K562 (cell line): Measurements from ENCODE around the gene ZKSCAN5. TPM values are rescaled to one million over a fixed set of nuclear protein-coding genes. Genes with fewer than 3 reads are reported as not detected.

Experiments used
- ATAC-seq: fragments of 200-7000 bp; cut with Tn5 transposase; 3 replicates; pipeline ENCODE4 v1.9.1; 2020; ENCODE audit warnings: moderate library complexity
- BruUV-seq: library from RNA; stranded (reverse); fragments of 400-500 nt; replicated peaks from 2 replicates; lab custom pipeline; 2021; lab: Mats Ljungman, UMichigan
- CTCF ChIA-PET: fragments of 300-600 bp; formaldehyde crosslinking; extraction: SDS; loops from one replicate; lab custom pipeline; 2021; ENCODE audit warnings: low intra/inter-chr PET ratio; lab: Yijun Ruan, JAX
- POLR2A ChIA-PET: fragments of 300-600, 350-650 bp; sonication (Branson Sonifier 250); formaldehyde crosslinking; extraction: SDS; loops from one replicate; lab custom pipeline; 2021; ENCODE audit warnings: antibody characterized with exemption, inconsistent platforms; lab: Yijun Ruan, JAX
- DNase-seq, 4 experiments: peaks; one replicate each; pipeline versions ENCODE4 v3.0.0 to v3.0.0-alpha.2; 2011 to 2018; ENCODE audit warnings: low spot score in 3 of 4, mixed read lengths in 3 of 4; ENCODE audit errors: extremely low read depth in 1 of 4
- FAIRE-seq: peaks from 2 replicates; lab custom pipeline; 2011; peaks lifted over from hg19 to GRCh38; lab: Jason Lieb, UNC
- H2AFZ ChIP-seq: 2 replicates; pipeline ENCODE4 v1.6.0; 2011; ENCODE audit warnings: low read depth, low read length, control low read depth, inconsistent platforms
- H3K27ac ChIP-seq: fragments of 200-600 bp; 3 replicates; pipeline ENCODE4 v1.8.0; 2011; ENCODE audit warnings: low read depth, mild to moderate bottlenecking, control low read depth, inconsistent platforms, low read length, moderate library complexity, mixed read lengths; ENCODE audit errors: extremely low read depth
- H3K27me3 ChIP-seq, 2 experiments: fragments of 300-600 bp in 1 of 2; 2 replicates in 1 of 2; 3 replicates in 1 of 2; pipeline versions ENCODE4 v1.6.0 to v1.8.0; 2011; ENCODE audit warnings: inconsistent platforms in 2 of 2, low read length in 2 of 2, mild to moderate bottlenecking in 1 of 2, mixed read lengths in 1 of 2, moderate library complexity in 1 of 2; ENCODE audit not compliant: control insufficient read depth in 2 of 2, insufficient read depth in 2 of 2
- H3K36me3 ChIP-seq: fragments of 300-600 bp; 3 replicates; pipeline ENCODE4 v1.8.0; 2011; ENCODE audit warnings: mild to moderate bottlenecking, low read length, inconsistent platforms; ENCODE audit not compliant: control insufficient read depth, insufficient read depth
- H3K4me1 ChIP-seq, 2 experiments: fragments of 200-600 bp in 1 of 2; replicated peaks in 1 of 2; 2 replicates in 1 of 2; 3 replicates in 1 of 2; pipeline versions ENCODE4 v1.5.1 to v1.8.0; 2011; ENCODE audit warnings: inconsistent platforms in 2 of 2, low read length in 2 of 2, mild to moderate bottlenecking in 1 of 2, mixed read lengths in 1 of 2, moderate library complexity in 1 of 2; ENCODE audit not compliant: control insufficient read depth in 2 of 2, insufficient read depth in 2 of 2
- H3K4me2 ChIP-seq: 2 replicates; pipeline ENCODE4 v1.6.1; 2011; ENCODE audit warnings: low read length, control low read depth, inconsistent platforms, mixed read lengths; ENCODE audit not compliant: insufficient read depth
- H3K4me3 ChIP-seq: fragments of 200-600 bp; sonication (generic), shearing (Covaris generic); 2 replicates; pipeline ENCODE4 v1.5.1; 2016; ENCODE audit warnings: control low read depth, inconsistent platforms
- H3K79me2 ChIP-seq: fragments of 200-600 bp; 3 replicates; pipeline ENCODE4 v1.8.0; 2011; ENCODE audit warnings: low read length, inconsistent platforms; ENCODE audit not compliant: control insufficient read depth, insufficient read depth
- H3K9ac ChIP-seq, 2 experiments: 2 replicates each; pipeline versions ENCODE4 v1.6.0 to v1.6.1; 2011; ENCODE audit warnings: low read depth in 2 of 2, low read length in 2 of 2, control low read depth in 1 of 2, inconsistent platforms in 1 of 2, mild to moderate bottlenecking in 1 of 2, mixed read lengths in 1 of 2; ENCODE audit not compliant: insufficient read depth in 1 of 2
- H3K9me1 ChIP-seq: one replicate; pipeline ENCODE4 v1.6.0; 2011; ENCODE audit warnings: inconsistent platforms, mild to moderate bottlenecking, low read length, moderate library complexity; ENCODE audit not compliant: control insufficient read depth, insufficient read depth
- H3K9me3 ChIP-seq: replicated peaks from 2 replicates; pipeline ENCODE4 v1.5.1; 2011; ENCODE audit warnings: low read depth, low read length, inconsistent platforms; ENCODE audit not compliant: control insufficient read depth, insufficient read depth
- H4K20me1 ChIP-seq: replicated peaks from 2 replicates; pipeline ENCODE4 v1.6.1; 2011; ENCODE audit warnings: low read length, inconsistent platforms, mixed read lengths; ENCODE audit not compliant: control insufficient read depth, insufficient read depth
- FOXJ2 ChIP-seq: fragments of 200-800 bp; sonication (Bioruptor generic); IDR thresholded peaks from 2 replicates; pipeline ENCODE4 v1.6.1; 2016; ENCODE audit warnings: missing genetic modification characterization, missing compliant biosample characterization
- MBD1 ChIP-seq: fragments of 250-450 bp; sonication (Bioruptor Pico); IDR thresholded peaks from 2 replicates; pipeline ENCODE4 v1.8.0; 2022; ENCODE audit warnings: inconsistent platforms
- MTA1 ChIP-seq: fragments of 450-650 bp; IDR thresholded peaks from 2 replicates; pipeline ENCODE4 v1.6.1; 2017; ENCODE audit warnings: borderline replicate concordance
- NFATC3 ChIP-seq: fragments of 450-650 bp; IDR thresholded peaks from 2 replicates; pipeline ENCODE4 v1.6.1; 2017; ENCODE audit warnings: mild to moderate bottlenecking
- POLR2A ChIP-seq: fragments of 450-650 bp; conservative IDR thresholded peaks from 2 replicates; pipeline ENCODE4 v1.6.1; 2016
- POLR2AphosphoS5 ChIP-seq: IDR thresholded peaks from 2 replicates; pipeline ENCODE4 v1.6.1; 2011; ENCODE audit warnings: mild to moderate bottlenecking, low read depth, low read length, moderate library complexity; ENCODE audit not compliant: control insufficient read depth, insufficient read depth
- POLR2B ChIP-seq: fragments of 450-650 bp; IDR thresholded peaks from 2 replicates; pipeline ENCODE4 v1.6.1; 2018; ENCODE audit warnings: low read depth; ENCODE audit not compliant: partially characterized antibody
- SP1 ChIP-seq: sonication (generic); formaldehyde crosslinking; IDR thresholded peaks from 2 replicates; pipeline ENCODE4 v1.8.1; 2022; ENCODE audit warnings: mild to moderate bottlenecking, missing genetic modification reagents
- SUPT5H ChIP-seq: fragments of 450-650 bp; IDR thresholded peaks from 2 replicates; pipeline ENCODE4 v1.6.1; 2016
- WGBS: fragments of 100-300 bp; shearing (Covaris generic); methylation state at CpG from one replicate; pipeline ENCODE4 v1.1.6; 2016; ENCODE audit warnings: low coverage, mixed read lengths; ENCODE audit not compliant: insufficient coverage; ENCODE audit errors: missing lambda C conversion rate; 5-methylcytosine and 5-hydroxymethylcytosine counted together
- in situ Hi-C: fragments of 300-500 bp; cut with MboI; formaldehyde crosslinking; loops from 4 replicates; pipeline ENCODE4 v1.15.0; 2018; ENCODE audit warnings: inconsistent platforms, mixed read lengths
- intact Hi-C: fragments of 100-400 bp; cut with micrococcal nuclease; formaldehyde crosslinking; loops from 2 replicates; pipeline ENCODE4 v1.14.2; 2022
- polyA plus RNA-seq, 8 experiments: library from polyadenylated mRNA; depleted of rRNA in 4 of 8; stranded (reverse) in 5 of 8; unstranded in 3 of 8; fragments of >200 nt; fragmentation: Nextera tagmentation in 2 of 8; fragmentation: Illumina TruSeq in 1 of 8; extraction: Ambion mirVana in 2 of 8; extraction: Trizol in 1 of 8; gene quantifications; 2 replicates each; pipeline versions ENCODE4 v1.2.1 to v1.2.3, GENCODE V29; 2011 to 2014; ENCODE audit warnings: inconsistent platforms in 1 of 8, missing spikeins in 1 of 8
- total RNA-seq, 7 experiments: library from RNA; depleted of rRNA in 6 of 7; stranded (reverse); fragments of >200 nt in 6 of 7; fragmentation: Illumina TruSeq in 2 of 7; extraction: Trizol in 2 of 7; gene quantifications; 2 replicates each; pipeline versions ENCODE4 v1.2.1 to v1.2.3, GENCODE V29; 2011 to 2021; ENCODE audit warnings: low replicate concordance in 1 of 7

ZKSCAN5 gene
- total and polyA plus RNA-seq, 9 of the 15 experiments (the other 6 are each of a cell fraction or from before 2014, with no cell fraction given) = 4.2 to 19.0 (median 15.0) TPM

DNA sequence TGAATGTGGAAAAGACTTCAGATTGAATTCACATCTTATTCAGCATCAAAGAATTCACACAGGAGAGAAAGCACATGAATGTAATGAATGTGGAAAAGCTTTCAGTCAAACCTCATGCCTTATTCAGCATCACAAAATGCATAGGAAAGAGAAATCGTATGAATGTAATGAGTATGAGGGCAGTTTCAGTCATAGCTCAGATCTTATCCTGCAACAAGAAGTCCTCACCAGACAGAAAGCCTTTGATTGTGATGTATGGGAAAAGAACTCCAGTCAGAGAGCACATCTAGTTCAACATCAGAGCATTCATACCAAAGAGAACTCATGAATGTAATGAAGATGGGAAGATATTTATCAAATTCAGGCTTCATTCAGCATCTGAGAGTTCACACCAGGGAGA lies 68.8 kb downstream of the ZKSCAN5 start:
- Histone ChIP-seq H3K79me2 (peaks cover 2% of the 10 kb centered on the region; the same call in 1 of the 3 replicates), H3K4me3 (no peak overlapping the region), H2AFZ (no peak overlapping the region), H4K20me1 (no peaks in the 10 kb centered on the region), H3K4me2 (no peak overlapping the region), H3K9ac (no peak overlapping the region), H3K9me3 (no peaks in the 10 kb centered on the region), H3K27ac (no peak overlapping the region), H3K36me3 (peaks cover 57% of the 10 kb centered on the region), H3K9me1 (no peaks in the 10 kb centered on the region), H3K4me1 (0 out of 5 replicates have a peak, but pooled peaks cover 0 to 3% of the 10 kb centered on the region in 2 experiments), H3K27me3 (no peaks in the 10 kb centered on the region)
- TF ChIP-seq SUPT5H (peak; percentile 61), POLR2A (peak; percentile 54; the same call in 1 of the 2 replicates), NFATC3 (no peak), POLR2B (peak; percentile 48), POLR2AphosphoS5 (peak; percentile 13; the same call in 1 of the 2 replicates)
- DNase-seq (no peak), ATAC-seq (no peak), FAIRE-seq (no peak)
- intact Hi-C loops (no loop called here), in situ Hi-C loops (no loop called here)
- no TSS peak for BruUV-seq
- ChIA-PET CTCF (no interaction called here), POLR2A (interaction anchor here (0.5 to 3.6 kb wide), 6 partner anchors 15 to 444 kb away, joined by 3 to 21 read pairs (median 4); partner anchors contain the start of genes ZKSCAN1 and ZNF655)
- 83% methylated on average over 1 of the region's 1 CpG for whole genome bisulfite sequencing

GRCh38 chr7:99576251-99576650 lies 71.8 kb downstream of the ZKSCAN5 start:
- POLR2A ChIA-PET = interaction anchor here (1.0 to 1.4 kb wide), 2 partner anchors 12 to 24 kb away, joined by 4 read pairs; partner anchors contain the start of gene FAM200A
- in situ Hi-C loops = no loop called here
- BruUV-seq = no TSS peak
- H2AFZ ChIP-seq = no peak overlapping the region
- CTCF ChIA-PET = no interaction called here
- H3K4me1 ChIP-seq = peaks cover 0 to 17% of the 10 kb centered on the region in 2 experiments; a peak in 2 of 5 replicates
- 81% methylated on average over 3 of the region's 3 CpGs for WGBS
- intact Hi-C loops = no loop called here
- TF ChIP-seq MTA1 (no peak), SP1 (CRISPR knock-in tag) (no peak), FOXJ2 (tag) (no peak), MBD1 (CRISPR knock-in tag) (no peak)
- no peaks in the 10 kb centered on the region for H3K9me3 ChIP-seq
- no peaks in the 10 kb centered on the region for H3K9me1 ChIP-seq
- H3K4me2 ChIP-seq = no peak overlapping the region
- peaks cover 31% of the 10 kb centered on the region for H3K36me3 ChIP-seq
- no peak overlapping the region for H3K27ac ChIP-seq
- no peak overlapping the region for H3K9ac ChIP-seq
- no peak for DNase-seq
- ATAC-seq = no peak
- H4K20me1 ChIP-seq = no peaks in the 10 kb centered on the region
- no peaks in the 10 kb centered on the region for H3K79me2 ChIP-seq
- H3K27me3 ChIP-seq = no peaks in the 10 kb centered on the region
- FAIRE-seq = no peak
- H3K4me3 ChIP-seq = no peak overlapping the region
